ENCODE measurements around the gene OR5A1. TPM values are rescaled to one million over a fixed set of nuclear protein-coding genes. Genes with fewer than 3 reads are reported as not detected.
"Not testable (repeated sequence)": the region's sequence is repeated elsewhere in the genome, so short reads cannot be mapped to it uniquely, and the experiment has no call there.

The OR5A1 gene
- total RNA-seq, 2 experiments from 2014 or later, result not detected

GRCh38 chr11:59426361-59427067, 9.8 kb upstream of the OR5A1 start, which contains the start of gene OR5A2:
Gene OR5A2, minus strand, starts transcription at chr11:59426413. Its CDS starts 3,460 bp downstream, at chr11:59422953.
- intact Hi-C loops (cut with DNase I, micrococcal nuclease), result no loop called here
- Mint-ChIP-seq H3K36me3 (ENCODE audit: low read depth) (no peaks in the 10 kb centered on the region), H3K4me3 (no peak within 1 kb of the TSS), H3K4me1 (no peaks in the 10 kb centered on the region), H3K9me3 (ENCODE audit: low read depth) (no peaks in the 10 kb centered on the region), H3K27ac (no peak within 1 kb of the TSS), H3K27me3 (peaks cover 2% of the 10 kb centered on the region)
- DNase-seq (no peak), ATAC-seq (no peak)
- ChIA-PET POLR2A (no interaction called here), CTCF (interaction anchor here (1.2 kb wide), 1 partner anchor 255 kb away, joined by 3 read pairs; the partner anchor contains the start of gene DTX4)

GRCh38 chr11:59427068-59427382, 9.2 kb upstream of the OR5A1 start:
- no peak for DNase-seq
- intact Hi-C loops (cut with DNase I, micrococcal nuclease), result no loop called here
- Mint-ChIP-seq H3K4me1 (no peaks in the 10 kb centered on the region), H3K4me3 (no peak overlapping the region), H3K27me3 (peaks cover 2% of the 10 kb centered on the region), H3K9me3 (ENCODE audit: low read depth) (no peaks in the 10 kb centered on the region), H3K36me3 (ENCODE audit: low read depth) (no peaks in the 10 kb centered on the region), H3K27ac (no peak overlapping the region)
- no peak for ATAC-seq
- POLR2A ChIA-PET, result no interaction called here
- CTCF ChIA-PET, result no interaction called here

GRCh38 chr11:59429924-59430516, 6.2 kb upstream of the OR5A1 start:
- no peaks in the 10 kb centered on the region for H3K9me3 Mint-ChIP-seq (ENCODE audit: low read depth)
- H3K27me3 Mint-ChIP-seq, result peaks cover 6% of the 10 kb centered on the region
- POLR2A ChIA-PET, result no interaction called here
- H3K4me1 Mint-ChIP-seq, result no peaks in the 10 kb centered on the region
- no peak overlapping the region for H3K4me3 Mint-ChIP-seq
- intact Hi-C loops (cut with DNase I, micrococcal nuclease), result loop anchor here (1.0 to 5.0 kb wide), 4 partner anchors 145 to 259 kb away; no protein-coding TSS in a partner anchor
- CTCF ChIA-PET, result interaction anchor here (0.7 to 3.8 kb wide), 12 partner anchors 10 to 259 kb away, joined by 3 to 33 read pairs (median 4); partner anchors contain the start of gene DTX4
- ATAC-seq, result peak; percentile 83
- H3K27ac Mint-ChIP-seq, result no peak overlapping the region
- peak; percentile 45 for DNase-seq
- H3K36me3 Mint-ChIP-seq (ENCODE audit: low read depth), result no peaks in the 10 kb centered on the region

GRCh38 chr11:59437770-59438169, 1.5 kb downstream of the OR5A1 start:
- intact Hi-C loops (cut with DNase I, micrococcal nuclease), result no loop called here

GRCh38 chr11:59445624-59446023, 9.4 kb downstream of the OR5A1 start:
- ATAC-seq; H3K4me1 Mint-ChIP-seq; H3K36me3 Mint-ChIP-seq (ENCODE audit: low read depth); H3K27ac Mint-ChIP-seq; CTCF ChIA-PET; DNase-seq; H3K27me3 Mint-ChIP-seq; intact Hi-C loops (cut with DNase I, micrococcal nuclease); POLR2A ChIA-PET; H3K4me3 Mint-ChIP-seq; H3K9me3 Mint-ChIP-seq (ENCODE audit: low read depth): not testable (repeated sequence)

More at GRCh38 chr11:59437770-59438169, 1.5 kb downstream of the OR5A1 start:
- no peaks in the 10 kb centered on the region for H3K9me3 Mint-ChIP-seq (ENCODE audit: low read depth)
- no peaks in the 10 kb centered on the region for H3K4me1 Mint-ChIP-seq
- ChIA-PET CTCF (interaction anchor here (0.6 to 1.2 kb wide), 2 partner anchors 20 to 38 kb away, joined by 3 read pairs; no protein-coding TSS in a partner anchor), POLR2A (interaction anchor here (0.6 kb wide), 1 partner anchor 280 kb away, joined by 4 read pairs; no protein-coding TSS in a partner anchor)
- ATAC-seq, result no peak
- no peaks in the 10 kb centered on the region for H3K36me3 Mint-ChIP-seq (ENCODE audit: low read depth)
- no peak overlapping the region for H3K27ac Mint-ChIP-seq
- H3K4me3 Mint-ChIP-seq, result no peak overlapping the region
- peaks cover 3% of the 10 kb centered on the region for H3K27me3 Mint-ChIP-seq
- no peak for DNase-seq

- Mint-ChIP-seq H3K4me3 (no peak overlapping the region), H3K9me3 (ENCODE audit: low read depth) (peaks cover 3% of the 10 kb centered on the region), H3K27me3 (peaks cover 5% of the 10 kb centered on the region), H3K36me3 (ENCODE audit: low read depth) (no peaks in the 10 kb centered on the region), H3K4me1 (no peaks in the 10 kb centered on the region), H3K27ac (no peak overlapping the region)
- intact Hi-C loops (cut with DNase I, micrococcal nuclease), result no loop called here
- ChIA-PET CTCF (no interaction called here), POLR2A (no interaction called here)
- DNase-seq (no peak), ATAC-seq (no peak)
These were observed 12.2 kb downstream of the OR5A1 start for GRCh38 chr11:59448484-59448883.

- Mint-ChIP-seq H3K27me3 (peaks cover 5% of the 10 kb centered on the region), H3K27ac (no peak within 1 kb of the TSS), H3K4me3 (no peak within 1 kb of the TSS), H3K9me3 (ENCODE audit: low read depth) (no peaks in the 10 kb centered on the region), H3K4me1 (no peaks in the 10 kb centered on the region), H3K36me3 (ENCODE audit: low read depth) (no peaks in the 10 kb centered on the region)
- POLR2A ChIA-PET, result no interaction called here
- no peak for DNase-seq
- intact Hi-C loops (cut with DNase I, micrococcal nuclease), result no loop called here
- ATAC-seq, result no peak
- CTCF ChIA-PET, result interaction anchor here (1.5 kb wide), 1 partner anchor 26 kb away, joined by 3 read pairs; no protein-coding TSS in a partner anchor
These were observed 20.4 kb downstream of the OR5A1 start, which contains the start of gene OR4D6 for GRCh38 chr11:59456661-59457060. Gene OR4D6, plus strand, starts transcription at chr11:59456961. Its CDS starts 0 bp downstream, at chr11:59456961.

- intact Hi-C loops (cut with DNase I, micrococcal nuclease), result no loop called here
- DNase-seq (no peak), ATAC-seq (no peak)
- H3K4me1 Mint-ChIP-seq, result no peaks in the 10 kb centered on the region
- no peak overlapping the region for H3K4me3 Mint-ChIP-seq
- ChIA-PET POLR2A (no interaction called here), CTCF (no interaction called here)
- H3K36me3 Mint-ChIP-seq (ENCODE audit: low read depth), result no peaks in the 10 kb centered on the region
- peaks cover 11% of the 10 kb centered on the region for H3K27me3 Mint-ChIP-seq
- H3K27ac Mint-ChIP-seq, result no peak overlapping the region
- no peaks in the 10 kb centered on the region for H3K9me3 Mint-ChIP-seq (ENCODE audit: low read depth)
These were observed 23.6 kb downstream of the OR5A1 start for GRCh38 chr11:59459916-59460315.

- peaks cover 14% of the 10 kb centered on the region for H3K27me3 Mint-ChIP-seq
- ATAC-seq, result no peak
These were observed 26.9 kb downstream of the OR5A1 start for GRCh38 chr11:59463190-59463641.

GRCh38 chr11:59473015-59473414, 36.7 kb downstream of the OR5A1 start, which contains the start of gene OR4D10:
Gene OR4D10, plus strand, starts transcription at chr11:59473315. Its CDS starts 4,115 bp downstream, at chr11:59477430.
- Mint-ChIP-seq H3K27me3 (peaks cover 7% of the 10 kb centered on the region), H3K4me3 (no peak within 1 kb of the TSS), H3K36me3 (ENCODE audit: low read depth) (no peaks in the 10 kb centered on the region), H3K4me1 (no peaks in the 10 kb centered on the region), H3K9me3 (ENCODE audit: low read depth) (no peaks in the 10 kb centered on the region), H3K27ac (no peak within 1 kb of the TSS)
- DNase-seq (no peak), ATAC-seq (no peak)
- POLR2A ChIA-PET, result no interaction called here
- CTCF ChIA-PET, result no interaction called here
- intact Hi-C loops (cut with DNase I, micrococcal nuclease), result loop anchor here in 1 of 2 experiments (10.0 kb wide), 1 partner anchor 62 kb away; no protein-coding TSS in a partner anchor

More at GRCh38 chr11:59463190-59463641, 26.9 kb downstream of the OR5A1 start:
- ChIA-PET CTCF (no interaction called here), POLR2A (no interaction called here)
- no peak overlapping the region for H3K4me3 Mint-ChIP-seq
- intact Hi-C loops (cut with DNase I, micrococcal nuclease), result no loop called here
- no peaks in the 10 kb centered on the region for H3K36me3 Mint-ChIP-seq (ENCODE audit: low read depth)
- DNase-seq, result no peak
- H3K9me3 Mint-ChIP-seq (ENCODE audit: low read depth), result no peaks in the 10 kb centered on the region
- H3K4me1 Mint-ChIP-seq, result no peaks in the 10 kb centered on the region
- no peak overlapping the region for H3K27ac Mint-ChIP-seq

- intact Hi-C loops (cut with DNase I, micrococcal nuclease), result loop anchor here in 1 of 2 experiments (10.0 kb wide), 1 partner anchor 60 kb away; no protein-coding TSS in a partner anchor
- H3K27me3 Mint-ChIP-seq, result peaks cover 8% of the 10 kb centered on the region
- no peaks in the 10 kb centered on the region for H3K9me3 Mint-ChIP-seq (ENCODE audit: low read depth)
- H3K4me3 Mint-ChIP-seq, result no peak overlapping the region
- CTCF ChIA-PET, result interaction anchor here (0.6 kb wide), 1 partner anchor 172 kb away, joined by 4 read pairs; no protein-coding TSS in a partner anchor
- H3K4me1 Mint-ChIP-seq, result no peaks in the 10 kb centered on the region
- no peaks in the 10 kb centered on the region for H3K36me3 Mint-ChIP-seq (ENCODE audit: low read depth)
- DNase-seq, result no peak
- H3K27ac Mint-ChIP-seq, result no peak overlapping the region
- ATAC-seq, result no peak
- POLR2A ChIA-PET, result no interaction called here
These were observed 38.9 kb downstream of the OR5A1 start for GRCh38 chr11:59475176-59475575.

Data from activated CD4-positive, alpha-beta T cell treated with anti-CD3 and anti-CD28 coated beads for 36 hours (primary cell).